ENCODE measurements around the gene NFAT5. TPM values are rescaled to one million over a fixed set of nuclear protein-coding genes. Genes with fewer than 3 reads are reported as not detected.

NFAT5 gene
- total and polyA plus RNA-seq, 5 donors: 6.9 to 28.5 (median 19.8) TPM

- Histone ChIP-seq H3K4me3 (ENCODE audit: low read length) (no peak overlapping the region), H3K9me3 (ENCODE audit: control insufficient read depth, low read length) (no peaks in the 10 kb centered on the region), H3K4me1 (ENCODE audit: control insufficient read depth, insufficient read depth, low read length) (no peaks in the 10 kb centered on the region), H3K27me3 (ENCODE audit: control insufficient read depth, insufficient read depth) (no peaks in the 10 kb centered on the region), H3K27ac (ENCODE audit: low read length) (no peak overlapping the region)
- WGBS: 97% methylated on average over 2 of the region's 2 CpGs
- ATAC-seq: no peak
- intact Hi-C loops (cut with DNase I): no loop called here
- no peak for DNase-seq
Observed at GRCh38 chr16:69651217-69651616, 85.5 kb downstream of the NFAT5 start.

DNA sequence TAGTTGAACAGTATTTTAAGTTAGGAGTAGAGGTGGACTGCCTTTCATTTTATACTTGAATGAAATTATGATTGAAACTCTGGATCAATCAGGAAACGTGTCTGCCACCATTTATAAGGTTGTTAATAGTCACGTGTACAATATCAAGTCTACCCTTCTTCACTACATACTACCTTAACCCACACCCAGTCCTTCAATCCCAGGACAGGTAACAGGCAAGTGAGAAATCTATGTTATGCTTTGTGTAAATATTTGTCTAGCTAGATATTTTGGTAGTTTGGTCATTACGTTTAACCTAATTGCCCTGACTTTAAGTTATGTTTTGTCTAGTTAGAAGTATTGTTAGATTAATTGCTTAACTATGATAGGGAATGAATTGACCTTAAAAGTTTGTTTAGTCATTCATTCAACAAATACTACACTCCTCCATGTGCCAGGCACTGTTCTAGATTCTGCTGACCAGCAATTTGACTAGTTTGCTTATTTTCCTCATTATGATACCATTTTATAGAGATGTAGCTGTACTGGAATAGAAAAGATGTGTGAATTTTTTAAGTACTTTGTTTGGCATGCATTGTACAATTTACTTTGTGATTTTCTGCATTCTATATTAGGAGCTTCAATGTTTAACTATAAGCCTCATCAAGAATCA lies 88.6 kb downstream of the NFAT5 start:
- Histone ChIP-seq H3K27me3 (ENCODE audit: control insufficient read depth, insufficient read depth) (no peaks in the 10 kb centered on the region), H3K4me1 (ENCODE audit: control insufficient read depth, insufficient read depth, low read length) (no peaks in the 10 kb centered on the region), H3K4me3 (ENCODE audit: low read length) (no peak overlapping the region), H3K27ac (ENCODE audit: low read length) (no peak overlapping the region), H3K9me3 (ENCODE audit: control insufficient read depth, low read length) (no peaks in the 10 kb centered on the region)
- 88% methylated on average over 3 of the region's 3 CpGs for WGBS
- ATAC-seq (no peak), DNase-seq (no peak)
- intact Hi-C loops (cut with DNase I): no loop called here

GRCh38 chr16:69660166-69660565 lies 94.4 kb downstream of the NFAT5 start:
- intact Hi-C loops (cut with DNase I): no loop called here
- DNase-seq: no peak
- ATAC-seq: no peak
- WGBS: 96% methylated on average over 4 of the region's 4 CpGs
- Histone ChIP-seq H3K9me3 (ENCODE audit: control insufficient read depth, low read length) (no peaks in the 10 kb centered on the region), H3K27ac (ENCODE audit: low read length) (no peak overlapping the region), H3K27me3 (ENCODE audit: control insufficient read depth, insufficient read depth) (no peaks in the 10 kb centered on the region), H3K4me3 (ENCODE audit: low read length) (no peak overlapping the region), H3K4me1 (ENCODE audit: control insufficient read depth, insufficient read depth, low read length) (no peaks in the 10 kb centered on the region)

DNA sequence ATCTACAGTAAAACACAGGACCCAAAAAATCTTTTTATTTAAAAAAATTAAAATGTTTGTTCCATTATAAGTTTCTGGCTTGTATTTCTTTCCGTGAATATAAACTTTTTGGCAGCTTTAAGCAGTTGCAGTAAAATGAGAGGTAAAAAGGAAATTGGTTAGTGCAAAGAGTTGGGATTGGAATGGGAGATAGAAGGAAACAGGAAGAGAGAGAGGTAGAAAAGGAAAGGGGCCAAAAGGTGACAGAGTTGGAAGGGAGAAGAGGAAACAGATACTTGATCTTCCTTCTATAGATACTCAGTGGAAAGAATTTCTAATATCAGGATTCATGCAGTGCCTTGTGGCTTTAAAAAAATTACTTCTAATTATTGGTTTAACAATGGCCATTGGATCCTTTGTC lies 97.1 kb downstream of the NFAT5 start:
- no peak overlapping the region for H3K27ac ChIP-seq (ENCODE audit: low read length)
- WGBS: 76% methylated on average over 1 of the region's 1 CpG
- no peaks in the 10 kb centered on the region for H3K27me3 ChIP-seq (ENCODE audit: control insufficient read depth, insufficient read depth)
- DNase-seq: no peak
- ATAC-seq: no peak
- no peak overlapping the region for H3K4me3 ChIP-seq (ENCODE audit: low read length)
- no peaks in the 10 kb centered on the region for H3K4me1 ChIP-seq (ENCODE audit: control insufficient read depth, insufficient read depth, low read length)
- intact Hi-C loops (cut with DNase I): no loop called here
- H3K9me3 ChIP-seq (ENCODE audit: control insufficient read depth, low read length): no peaks in the 10 kb centered on the region

DNA sequence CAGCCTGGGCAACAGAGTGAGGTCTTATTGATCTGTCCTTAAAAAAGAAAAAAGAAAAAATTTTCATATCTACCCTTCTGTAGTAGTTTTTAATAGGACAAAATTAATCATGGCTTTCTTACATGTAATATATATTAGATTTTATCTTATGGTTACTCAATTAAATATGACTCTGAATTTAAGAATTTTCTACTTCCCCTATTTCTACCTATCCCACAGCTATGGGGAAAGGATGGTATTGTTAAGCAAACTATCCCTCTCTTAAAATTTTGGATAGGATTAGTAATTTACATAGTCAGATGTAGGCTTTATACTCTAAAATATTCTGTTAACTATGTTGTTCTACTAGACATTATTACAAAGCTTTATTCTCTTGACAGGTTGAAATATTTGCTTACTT lies 98.1 kb downstream of the NFAT5 start:
- intact Hi-C loops (cut with DNase I): no loop called here
- Histone ChIP-seq H3K4me1 (ENCODE audit: control insufficient read depth, insufficient read depth, low read length) (no peaks in the 10 kb centered on the region), H3K4me3 (ENCODE audit: low read length) (no peak overlapping the region), H3K27me3 (ENCODE audit: control insufficient read depth, insufficient read depth) (no peaks in the 10 kb centered on the region), H3K27ac (ENCODE audit: low read length) (no peak overlapping the region), H3K9me3 (ENCODE audit: control insufficient read depth, low read length) (no peaks in the 10 kb centered on the region)
- ATAC-seq (no peak), DNase-seq (no peak)

DNA sequence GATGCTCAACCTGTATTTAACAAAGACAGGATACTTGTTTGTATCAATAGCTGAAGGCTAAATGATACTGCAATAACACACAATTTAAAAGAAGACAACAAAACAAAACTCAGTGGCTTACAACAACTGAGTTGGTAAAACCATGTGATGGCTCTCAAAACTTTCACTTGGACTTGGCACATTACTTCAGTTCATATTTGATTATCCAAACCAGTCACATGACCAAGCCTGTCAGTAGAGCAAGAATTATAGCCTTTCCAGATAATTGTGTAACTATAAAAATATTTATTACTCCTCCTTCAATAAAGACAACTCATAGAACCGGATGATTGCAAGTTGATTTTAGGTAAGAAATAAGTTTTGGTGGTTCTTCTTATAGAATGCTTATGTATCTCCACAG lies 103.8 kb downstream of the NFAT5 start:
- no peaks in the 10 kb centered on the region for H3K27me3 ChIP-seq (ENCODE audit: control insufficient read depth, insufficient read depth)
- no peaks in the 10 kb centered on the region for H3K9me3 ChIP-seq (ENCODE audit: control insufficient read depth, low read length)
- ATAC-seq (no peak), DNase-seq (no peak)
- no peaks in the 10 kb centered on the region for H3K4me1 ChIP-seq (ENCODE audit: control insufficient read depth, insufficient read depth, low read length)
- 69% methylated on average over 1 of the region's 1 CpG for WGBS
- H3K4me3 ChIP-seq (ENCODE audit: low read length): no peak overlapping the region
- no peak overlapping the region for H3K27ac ChIP-seq (ENCODE audit: low read length)
- intact Hi-C loops (cut with DNase I): no loop called here

DNA sequence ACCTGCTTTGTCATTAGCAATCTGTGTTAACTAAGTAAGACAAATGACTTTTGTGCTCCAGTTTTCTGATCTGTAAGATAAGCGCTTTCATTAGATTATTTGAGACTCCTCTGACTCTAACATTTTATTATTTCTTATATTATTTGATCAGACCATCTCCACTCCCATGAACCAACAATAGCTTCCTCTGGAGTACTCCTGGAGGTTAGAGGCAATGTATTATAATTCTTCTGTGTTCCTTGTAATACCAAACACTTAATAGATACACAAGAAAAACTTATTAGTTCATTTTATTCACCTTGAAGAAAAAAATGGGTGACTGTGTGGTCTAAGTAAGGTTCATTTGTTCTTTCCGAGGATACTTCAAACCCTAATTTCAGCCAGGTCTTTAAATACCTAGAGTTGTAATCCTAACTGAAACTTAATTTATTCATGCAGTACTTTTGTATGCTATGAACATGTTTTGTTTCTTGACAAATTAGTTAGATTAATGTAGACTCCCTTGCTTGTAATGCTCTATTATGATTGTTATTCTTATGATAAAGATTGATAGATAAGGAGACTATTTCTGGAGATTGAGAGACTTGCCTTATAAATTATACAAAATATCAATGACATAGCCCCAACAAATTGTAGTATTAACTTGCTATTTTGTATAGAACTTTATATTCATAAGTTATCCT lies 106.7 kb downstream of the NFAT5 start:
- Histone ChIP-seq H3K9me3 (ENCODE audit: control insufficient read depth, low read length) (no peaks in the 10 kb centered on the region), H3K4me3 (ENCODE audit: low read length) (no peak overlapping the region), H3K4me1 (ENCODE audit: control insufficient read depth, insufficient read depth, low read length) (no peaks in the 10 kb centered on the region), H3K27me3 (ENCODE audit: control insufficient read depth, insufficient read depth) (no peaks in the 10 kb centered on the region), H3K27ac (ENCODE audit: low read length) (no peak overlapping the region)
- intact Hi-C loops (cut with DNase I): no loop called here
- DNase-seq (no peak), ATAC-seq (no peak)
- WGBS: 94% methylated on average over 2 of the region's 2 CpGs

DNA sequence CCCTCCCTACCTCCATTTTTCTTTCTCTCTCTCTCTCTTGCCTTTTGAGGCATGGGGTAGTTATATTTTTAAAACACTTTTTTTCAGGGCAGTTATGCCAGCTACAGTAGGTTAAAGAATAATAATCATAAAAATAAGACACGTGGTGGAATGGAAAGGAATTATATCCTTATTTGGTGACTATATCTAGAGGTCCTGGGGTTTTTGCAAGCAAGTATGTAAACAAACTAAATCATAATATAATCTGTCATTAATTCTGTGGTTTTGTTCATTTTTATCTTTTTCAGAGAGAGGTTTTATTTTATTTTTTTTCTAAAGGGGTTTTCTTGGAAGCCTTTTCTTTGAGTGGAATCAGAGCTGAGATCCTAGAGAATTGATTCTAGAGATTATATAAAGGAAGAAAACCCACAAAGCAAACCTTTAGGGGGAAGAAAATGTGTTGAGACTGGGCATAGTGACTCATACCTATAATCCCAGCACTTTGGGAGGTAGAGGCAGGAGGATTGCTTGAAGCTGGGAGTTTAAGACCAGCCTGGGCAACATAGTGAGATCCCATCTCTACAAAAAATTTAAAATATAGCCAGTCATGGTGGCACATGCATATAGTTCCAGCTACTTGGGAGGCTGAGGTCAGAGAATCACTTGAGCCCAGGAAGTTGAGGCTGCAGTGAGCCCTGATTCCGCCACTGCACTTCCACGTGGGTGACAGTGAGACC lies 107.4 kb downstream of the NFAT5 start:
- H3K9me3 ChIP-seq (ENCODE audit: control insufficient read depth, low read length): no peaks in the 10 kb centered on the region
- no peaks in the 10 kb centered on the region for H3K4me1 ChIP-seq (ENCODE audit: control insufficient read depth, insufficient read depth, low read length)
- DNase-seq (no peak), ATAC-seq (no peak)
- 89% methylated on average over 3 of the region's 3 CpGs for WGBS
- H3K27me3 ChIP-seq (ENCODE audit: control insufficient read depth, insufficient read depth): no peaks in the 10 kb centered on the region
- no peak overlapping the region for H3K4me3 ChIP-seq (ENCODE audit: low read length)
- intact Hi-C loops (cut with DNase I): no loop called here
- no peak overlapping the region for H3K27ac ChIP-seq (ENCODE audit: low read length)

- no peaks in the 10 kb centered on the region for H3K4me1 ChIP-seq (ENCODE audit: control insufficient read depth, insufficient read depth, low read length)
- H3K27me3 ChIP-seq (ENCODE audit: control insufficient read depth, insufficient read depth): no peaks in the 10 kb centered on the region
- ATAC-seq (no peak), DNase-seq (no peak)
- no peak overlapping the region for H3K4me3 ChIP-seq (ENCODE audit: low read length)
- no peaks in the 10 kb centered on the region for H3K9me3 ChIP-seq (ENCODE audit: control insufficient read depth, low read length)
- intact Hi-C loops (cut with DNase I): no loop called here
- no peak overlapping the region for H3K27ac ChIP-seq (ENCODE audit: low read length)
Observed at GRCh38 chr16:69680358-69680757, 114.6 kb downstream of the NFAT5 start.

DNA sequence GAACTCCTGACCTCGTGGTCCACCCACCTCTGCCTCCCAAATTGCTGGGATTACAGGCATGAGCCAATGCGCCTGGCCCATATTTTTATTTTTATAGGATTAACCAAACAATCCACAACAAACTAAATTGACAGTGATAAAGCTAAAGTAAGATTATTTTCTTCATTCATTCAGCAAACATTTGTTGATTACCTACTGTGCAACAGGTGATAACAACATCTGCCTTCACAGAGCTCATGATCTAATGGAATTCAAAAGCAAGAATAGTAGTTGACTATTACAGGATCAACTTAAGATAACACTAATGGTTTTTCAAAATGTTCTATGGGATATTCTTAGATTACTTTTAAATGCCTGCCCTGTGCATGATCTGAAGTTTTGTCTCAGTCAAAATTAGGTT lies 122.8 kb downstream of the NFAT5 start:
- WGBS: 93% methylated on average over 2 of the region's 2 CpGs
- no peak for DNase-seq

DNA sequence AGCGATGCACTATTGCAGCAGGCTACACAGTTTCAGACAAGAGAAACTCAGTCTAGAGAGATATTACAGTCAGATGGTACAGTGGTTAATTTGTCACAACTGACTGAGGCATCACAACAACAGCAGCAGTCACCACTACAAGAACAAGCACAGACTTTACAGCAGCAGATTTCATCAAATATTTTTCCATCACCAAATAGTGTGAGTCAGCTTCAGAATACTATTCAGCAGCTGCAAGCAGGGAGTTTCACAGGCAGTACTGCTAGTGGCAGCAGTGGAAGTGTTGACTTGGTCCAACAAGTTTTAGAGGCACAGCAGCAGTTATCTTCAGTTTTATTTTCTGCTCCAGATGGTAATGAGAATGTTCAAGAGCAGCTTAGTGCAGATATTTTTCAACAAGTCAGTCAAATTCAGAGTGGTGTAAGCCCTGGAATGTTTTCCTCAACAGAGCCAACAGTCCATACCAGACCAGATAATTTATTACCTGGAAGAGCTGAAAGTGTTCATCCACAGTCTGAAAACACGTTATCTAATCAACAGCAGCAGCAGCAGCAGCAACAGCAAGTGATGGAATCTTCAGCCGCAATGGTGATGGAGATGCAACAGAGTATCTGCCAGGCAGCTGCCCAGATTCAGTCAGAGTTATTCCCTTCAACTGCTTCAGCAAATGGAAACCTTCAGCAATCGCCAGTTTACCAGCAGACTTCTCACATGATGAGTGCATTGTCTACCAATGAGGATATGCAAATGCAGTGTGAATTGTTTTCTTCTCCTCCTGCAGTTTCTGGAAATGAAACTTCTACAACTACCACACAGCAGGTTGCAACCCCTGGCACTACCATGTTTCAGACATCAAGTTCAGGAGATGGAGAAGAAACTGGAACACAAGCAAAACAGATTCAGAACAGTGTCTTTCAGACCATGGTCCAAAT lies 126.5 kb downstream of the NFAT5 start:
- 63% methylated on average over 4 of the region's 4 CpGs for WGBS
- no peaks in the 10 kb centered on the region for H3K27me3 ChIP-seq (ENCODE audit: control insufficient read depth, insufficient read depth)
- intact Hi-C loops (cut with DNase I): no loop called here
- peak overlapping the region; percentile 13 for H3K27ac ChIP-seq (ENCODE audit: low read length)
- H3K4me3 ChIP-seq (ENCODE audit: low read length): no peak overlapping the region
- H3K4me1 ChIP-seq (ENCODE audit: control insufficient read depth, insufficient read depth, low read length): no peaks in the 10 kb centered on the region
- ATAC-seq: peak; percentile 16 to 42
- H3K9me3 ChIP-seq (ENCODE audit: control insufficient read depth, low read length): no peaks in the 10 kb centered on the region
- no peak for DNase-seq

More for the DNA sequence above, 122.8 kb downstream of the NFAT5 start:
- Histone ChIP-seq H3K4me3 (ENCODE audit: low read length) (no peak overlapping the region), H3K27me3 (ENCODE audit: control insufficient read depth, insufficient read depth) (no peaks in the 10 kb centered on the region), H3K27ac (ENCODE audit: low read length) (no peak overlapping the region), H3K9me3 (ENCODE audit: control insufficient read depth, low read length) (no peaks in the 10 kb centered on the region), H3K4me1 (ENCODE audit: control insufficient read depth, insufficient read depth, low read length) (no peaks in the 10 kb centered on the region)
- no peak for ATAC-seq
- intact Hi-C loops (cut with DNase I): no loop called here
